ENCODE measurements around the gene NOSTRIN. TPM values are rescaled to one million over a fixed set of nuclear protein-coding genes. Genes with fewer than 3 reads are reported as not detected.
"Not testable (repeated sequence)": the region's sequence is repeated elsewhere in the genome, so short reads cannot be mapped to it uniquely, and the experiment has no call there.

Gene NOSTRIN
- total RNA-seq, 5 donors from 2014 or later (not counting 1 experiment from before 2014, with no cell fraction given), result 0.13 to 0.82 (median 0.45) TPM; not detected in 1

DNA sequence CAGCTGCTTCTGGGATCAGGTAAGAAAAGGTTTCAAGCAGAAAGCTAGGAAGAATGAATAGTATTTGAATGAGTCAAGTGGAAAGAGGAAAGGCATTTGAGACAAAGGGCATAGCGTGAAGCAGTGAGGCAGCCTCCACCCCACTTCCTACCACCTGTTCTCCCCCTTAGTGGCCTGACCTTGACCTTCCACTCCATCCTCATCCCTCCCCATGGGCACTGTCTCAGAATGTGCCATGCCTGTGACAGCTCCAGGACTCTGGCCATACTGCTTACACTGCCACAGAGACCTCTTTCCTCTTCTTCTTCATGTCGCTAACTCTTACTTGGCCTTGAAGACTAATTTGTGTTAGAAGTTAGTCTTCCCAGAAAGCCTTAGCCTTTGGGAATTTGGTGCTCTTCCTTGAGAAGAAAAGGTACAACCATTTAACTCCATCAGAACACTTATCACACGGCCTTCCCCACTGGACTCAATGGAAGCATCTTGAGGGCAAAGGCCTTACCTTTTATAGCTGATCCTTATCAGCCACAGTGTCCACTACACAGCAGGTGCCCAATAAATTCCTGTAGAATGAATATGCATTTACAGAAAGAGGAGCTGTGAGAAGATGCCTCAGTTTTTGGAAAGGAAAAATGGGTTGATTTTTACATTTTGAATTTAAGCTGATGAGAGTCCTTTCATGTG, 15.2 kb upstream of the NOSTRIN start:
- POLR2A ChIA-PET, result interaction anchor here in 1 of 2 donors (0.7 kb wide), 1 partner anchor 863 kb away, joined by 3 read pairs; no protein-coding TSS in a partner anchor
- Histone ChIP-seq H3K36me3 (ENCODE audit: control insufficient read depth in 2 of 2, extremely low read depth in 1 of 2, insufficient read depth in 1 of 2, low read length in 1 of 2) (no peaks in the 10 kb centered on the region), H3K4me1 (ENCODE audit: control insufficient read depth in 1 of 2, extremely low read depth in 1 of 2, insufficient read depth in 2 of 2, low read length in 2 of 2) (no peaks in the 10 kb centered on the region), H3K27ac (ENCODE audit: low read length) (no peak overlapping the region), H3K27me3 (replicated peaks in 1 of 2; ENCODE audit: control insufficient read depth in 2 of 2, extremely low read depth in 1 of 2, insufficient read depth in 2 of 2, low read length in 1 of 2) (no peaks in the 10 kb centered on the region), H3K4me3 (ENCODE audit: control insufficient read depth in 1 of 2, extremely low read depth in 1 of 2, low read length in 1 of 2) (no peak overlapping the region), H3K9me3 (no peaks in the 10 kb centered on the region)
- WGBS (ENCODE audit: insufficient coverage), result 80% methylated on average over 1 of the region's 3 CpGs
- no peaks in the 10 kb centered on the region for H3K27me3 Mint-ChIP-seq
- H3K9me3 Mint-ChIP-seq, result no peaks in the 10 kb centered on the region
- DNase-seq, result no peak
- ATAC-seq (replicated peaks in 1 of 4), result no peak
- CTCF ChIA-PET, result interaction anchor here in 1 of 2 donors (0.7 kb wide), 1 partner anchor 12 kb away, joined by 3 read pairs; no protein-coding TSS in a partner anchor
- H3K27ac Mint-ChIP-seq, result no peak overlapping the region
- no peaks in the 10 kb centered on the region for H3K36me3 Mint-ChIP-seq
- H3K4me1 Mint-ChIP-seq, result no peaks in the 10 kb centered on the region
- H3K4me3 Mint-ChIP-seq, result no peak overlapping the region

GRCh38 chr2:168787782-168788376, 14.6 kb upstream of the NOSTRIN start:
- Mint-ChIP-seq H3K9me3 (no peaks in the 10 kb centered on the region), H3K27me3 (no peaks in the 10 kb centered on the region), H3K4me3 (no peak overlapping the region), H3K27ac (no peak overlapping the region), H3K4me1 (no peaks in the 10 kb centered on the region), H3K36me3 (no peaks in the 10 kb centered on the region)
- CTCF ChIA-PET, result interaction anchor here in 1 of 2 donors (0.7 kb wide), 1 partner anchor 13 kb away, joined by 3 read pairs; no protein-coding TSS in a partner anchor
- ATAC-seq (replicated peaks in 1 of 4) (no peak), DNase-seq (no peak)
- Histone ChIP-seq H3K4me3 (ENCODE audit: control insufficient read depth in 1 of 2, extremely low read depth in 1 of 2, low read length in 1 of 2) (no peak overlapping the region), H3K9me3 (no peaks in the 10 kb centered on the region), H3K27ac (ENCODE audit: low read length) (no peak overlapping the region), H3K27me3 (replicated peaks in 1 of 2; ENCODE audit: control insufficient read depth in 2 of 2, extremely low read depth in 1 of 2, insufficient read depth in 2 of 2, low read length in 1 of 2) (no peaks in the 10 kb centered on the region), H3K4me1 (ENCODE audit: control insufficient read depth in 1 of 2, extremely low read depth in 1 of 2, insufficient read depth in 2 of 2, low read length in 2 of 2) (no peaks in the 10 kb centered on the region), H3K36me3 (ENCODE audit: control insufficient read depth in 2 of 2, extremely low read depth in 1 of 2, insufficient read depth in 1 of 2, low read length in 1 of 2) (no peaks in the 10 kb centered on the region)
- POLR2A ChIA-PET, result interaction anchor here in 1 of 2 donors (0.5 to 0.7 kb wide), 2 partner anchors 13 to 863 kb away, joined by 3 to 5 read pairs; no protein-coding TSS in a partner anchor
- WGBS (ENCODE audit: insufficient coverage), result 100% methylated on average over 1 of the region's 1 CpG

DNA sequence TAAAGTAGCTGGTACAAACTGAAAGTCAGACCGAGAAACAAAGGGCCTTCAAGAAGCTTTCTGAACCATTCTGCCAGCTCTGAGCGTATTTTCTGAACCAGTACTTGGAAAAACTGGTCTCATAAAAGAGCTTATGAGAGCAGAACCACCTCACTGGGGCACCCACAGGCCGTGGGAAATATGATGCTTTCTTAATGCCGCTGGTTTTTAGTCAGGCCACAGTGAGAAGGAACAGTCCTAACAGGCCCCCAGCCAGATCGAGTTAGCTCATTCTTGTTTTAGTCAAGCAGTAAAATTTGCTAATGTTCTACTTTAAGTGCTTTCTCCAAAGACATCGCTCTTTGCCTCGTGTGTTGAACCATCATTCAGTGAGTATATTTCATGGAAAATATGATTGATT, 12.7 kb upstream of the NOSTRIN start:
- H3K27me3 Mint-ChIP-seq, result peaks cover 0 to 3% of the 10 kb centered on the region in 2 donors
- no peak overlapping the region for H3K4me3 ChIP-seq (ENCODE audit: control insufficient read depth in 1 of 2, extremely low read depth in 1 of 2, low read length in 1 of 2)
- no peaks in the 10 kb centered on the region for H3K9me3 Mint-ChIP-seq
- no peak overlapping the region for H3K4me3 Mint-ChIP-seq
- ATAC-seq (replicated peaks in 1 of 4), result no peak
- no peaks in the 10 kb centered on the region for H3K4me1 Mint-ChIP-seq
- no peaks in the 10 kb centered on the region for H3K9me3 ChIP-seq
- no peaks in the 10 kb centered on the region for H3K36me3 ChIP-seq (ENCODE audit: control insufficient read depth in 2 of 2, extremely low read depth in 1 of 2, insufficient read depth in 1 of 2, low read length in 1 of 2)
- no peaks in the 10 kb centered on the region for H3K36me3 Mint-ChIP-seq
- no peak for DNase-seq
- H3K27ac ChIP-seq (ENCODE audit: low read length), result no peak overlapping the region
- 75% methylated on average over 4 of the region's 7 CpGs for WGBS (ENCODE audit: insufficient coverage)
- CTCF ChIA-PET, result interaction anchor here in 1 of 2 donors (0.5 kb wide), 1 partner anchor 72 kb away, joined by 5 read pairs; no protein-coding TSS in a partner anchor
- POLR2A ChIA-PET, result no interaction called here
- no peak overlapping the region for H3K27ac Mint-ChIP-seq
- no peaks in the 10 kb centered on the region for H3K27me3 ChIP-seq (replicated peaks in 1 of 2; ENCODE audit: control insufficient read depth in 2 of 2, extremely low read depth in 1 of 2, insufficient read depth in 2 of 2, low read length in 1 of 2)
- no peaks in the 10 kb centered on the region for H3K4me1 ChIP-seq (ENCODE audit: control insufficient read depth in 1 of 2, extremely low read depth in 1 of 2, insufficient read depth in 2 of 2, low read length in 2 of 2)

DNA sequence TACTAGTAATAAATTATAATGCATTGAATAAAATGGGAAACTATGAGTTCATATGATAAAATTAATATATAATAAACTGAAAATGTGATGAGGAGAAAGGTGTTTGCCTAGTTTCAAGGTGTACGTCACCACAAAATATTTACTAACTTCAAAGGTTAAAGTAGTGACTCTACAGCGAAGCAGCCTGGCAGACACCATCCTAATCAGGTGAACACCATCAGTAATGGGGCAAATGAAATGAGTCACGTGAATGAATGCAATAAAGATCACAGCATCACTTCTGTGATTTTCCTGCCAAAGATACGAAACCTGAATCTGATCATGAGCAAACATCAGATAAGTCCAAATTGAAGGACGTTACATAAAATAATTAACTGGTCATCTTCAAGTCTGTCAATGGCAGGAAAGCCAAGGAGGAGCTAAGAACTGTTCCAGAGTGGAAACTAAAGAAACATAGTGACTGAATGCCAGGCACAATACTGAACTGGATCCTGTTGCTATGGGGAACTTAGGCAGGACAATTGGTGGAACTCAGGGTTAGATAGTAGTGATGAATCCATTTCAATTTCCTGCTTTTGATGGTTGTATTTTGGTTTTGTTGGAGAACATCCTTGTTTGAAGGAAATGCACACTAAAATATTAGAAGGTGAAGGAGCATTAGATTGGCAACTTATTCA, 12.1 kb upstream of the NOSTRIN start:
- no peaks in the 10 kb centered on the region for H3K36me3 ChIP-seq (ENCODE audit: control insufficient read depth in 2 of 2, extremely low read depth in 1 of 2, insufficient read depth in 1 of 2, low read length in 1 of 2)
- Mint-ChIP-seq H3K4me3 (no peak overlapping the region), H3K9me3 (no peaks in the 10 kb centered on the region), H3K27me3 (peaks cover 0 to 3% of the 10 kb centered on the region in 2 donors), H3K27ac (no peak overlapping the region), H3K36me3 (no peaks in the 10 kb centered on the region), H3K4me1 (no peaks in the 10 kb centered on the region)
- no peak for DNase-seq
- H3K9me3 ChIP-seq, result no peaks in the 10 kb centered on the region
- no peak for ATAC-seq (replicated peaks in 1 of 4)
- WGBS (ENCODE audit: insufficient coverage), result 95% methylated on average over 3 of the region's 5 CpGs
- ChIA-PET CTCF (no interaction called here), POLR2A (no interaction called here)
- no peak overlapping the region for H3K27ac ChIP-seq (ENCODE audit: low read length)
- H3K4me3 ChIP-seq (ENCODE audit: control insufficient read depth in 1 of 2, extremely low read depth in 1 of 2, low read length in 1 of 2), result no peak overlapping the region
- no peaks in the 10 kb centered on the region for H3K4me1 ChIP-seq (ENCODE audit: control insufficient read depth in 1 of 2, extremely low read depth in 1 of 2, insufficient read depth in 2 of 2, low read length in 2 of 2)
- H3K27me3 ChIP-seq (replicated peaks in 1 of 2; ENCODE audit: control insufficient read depth in 2 of 2, extremely low read depth in 1 of 2, insufficient read depth in 2 of 2, low read length in 1 of 2), result no peaks in the 10 kb centered on the region

DNA sequence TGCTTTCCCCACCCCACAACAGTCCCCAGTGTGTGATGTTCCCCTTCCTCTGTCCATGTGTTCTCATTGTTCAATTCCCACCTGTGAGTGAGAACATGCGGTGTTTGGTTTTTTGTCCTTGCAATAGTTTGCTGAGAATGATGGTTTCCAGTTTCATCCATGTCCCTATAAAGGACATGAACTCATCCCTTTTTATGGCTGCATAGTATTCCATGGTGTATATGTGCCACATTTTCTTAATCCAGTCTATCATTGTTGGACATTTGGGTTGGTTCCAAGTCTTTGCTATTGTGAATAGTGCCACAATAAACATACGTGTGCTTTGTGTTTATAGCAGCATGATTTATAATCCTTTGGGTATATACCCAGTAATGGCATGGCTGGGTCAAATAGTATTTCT, 11.3 kb upstream of the NOSTRIN start:
- WGBS (ENCODE audit: insufficient coverage), result no CpG with 5 or more reads among the region's 2 CpGs
- H3K36me3 Mint-ChIP-seq; H3K4me1 ChIP-seq (ENCODE audit: control insufficient read depth in 1 of 2, extremely low read depth in 1 of 2, insufficient read depth in 2 of 2, low read length in 2 of 2); CTCF ChIA-PET; H3K4me3 Mint-ChIP-seq; ATAC-seq (replicated peaks in 1 of 4); H3K27ac Mint-ChIP-seq; H3K9me3 Mint-ChIP-seq; H3K4me3 ChIP-seq (ENCODE audit: control insufficient read depth in 1 of 2, extremely low read depth in 1 of 2, low read length in 1 of 2); H3K27me3 Mint-ChIP-seq; DNase-seq; H3K27ac ChIP-seq (ENCODE audit: low read length); POLR2A ChIA-PET; H3K27me3 ChIP-seq (replicated peaks in 1 of 2; ENCODE audit: control insufficient read depth in 2 of 2, extremely low read depth in 1 of 2, insufficient read depth in 2 of 2, low read length in 1 of 2); H3K4me1 Mint-ChIP-seq; H3K36me3 ChIP-seq (ENCODE audit: control insufficient read depth in 2 of 2, extremely low read depth in 1 of 2, insufficient read depth in 1 of 2, low read length in 1 of 2); H3K9me3 ChIP-seq: not testable (repeated sequence)

GRCh38 chr2:168793596-168793995, 8.8 kb upstream of the NOSTRIN start:
- Histone ChIP-seq H3K27me3 (replicated peaks in 1 of 2; ENCODE audit: control insufficient read depth in 2 of 2, extremely low read depth in 1 of 2, insufficient read depth in 2 of 2, low read length in 1 of 2) (no peaks in the 10 kb centered on the region), H3K36me3 (ENCODE audit: control insufficient read depth in 2 of 2, extremely low read depth in 1 of 2, insufficient read depth in 1 of 2, low read length in 1 of 2) (no peaks in the 10 kb centered on the region), H3K27ac (ENCODE audit: low read length) (no peak overlapping the region), H3K4me3 (ENCODE audit: control insufficient read depth in 1 of 2, extremely low read depth in 1 of 2, low read length in 1 of 2) (no peak overlapping the region), H3K4me1 (ENCODE audit: control insufficient read depth in 1 of 2, extremely low read depth in 1 of 2, insufficient read depth in 2 of 2, low read length in 2 of 2) (no peaks in the 10 kb centered on the region), H3K9me3 (no peaks in the 10 kb centered on the region)
- Mint-ChIP-seq H3K27me3 (peaks cover 0 to 3% of the 10 kb centered on the region in 2 donors), H3K36me3 (no peaks in the 10 kb centered on the region), H3K4me3 (no peak overlapping the region), H3K27ac (no peak overlapping the region), H3K4me1 (no peaks in the 10 kb centered on the region), H3K9me3 (no peaks in the 10 kb centered on the region)
- ChIA-PET POLR2A (no interaction called here), CTCF (no interaction called here)
- WGBS (ENCODE audit: insufficient coverage), result 0% methylated on average over 1 of the region's 2 CpGs
- ATAC-seq (replicated peaks in 1 of 4), result no peak
- DNase-seq, result no peak
